Activated CD8-positive, alpha-beta memory T cell treated with anti-CD3 and anti-CD28 coated beads, Interleukin-2, amount 50 U/mL, for 4 hours (primary cell): ENCODE results near the gene HEPACAM.
A peak's percentile ranks its signal among the peaks of the same experiment; 100 is the strongest.

Source experiments
- DNase-seq: peaks from one replicate; pipeline ENCODE4 v3.0.0-alpha.2; 2020

HEPACAM gene

GRCh38 chr11:124880958-124881357 is 54.9 kb downstream of the HEPACAM start:
- no peak for DNase-seq

GRCh38 chr11:124880290-124880611 is 55.6 kb downstream of the HEPACAM start:
- DNase-seq, result no peak

GRCh38 chr11:124879493-124880289 is 56.2 kb downstream of the HEPACAM start:
- DNase-seq, result no peak

GRCh38 chr11:124878759-124879492 is 56.9 kb downstream of the HEPACAM start:
- no peak for DNase-seq

- DNase-seq, result no peak
Observed at GRCh38 chr11:124877910-124878758, 57.7 kb downstream of the HEPACAM start.

GRCh38 chr11:124877631-124877909 is 58.3 kb downstream of the HEPACAM start:
- DNase-seq, result no peak

- DNase-seq, result no peak
Observed at GRCh38 chr11:124876818-124877630, 58.8 kb downstream of the HEPACAM start.

- DNase-seq, result peak; percentile 78
Observed at GRCh38 chr11:124875943-124876817, 59.7 kb downstream of the HEPACAM start.

- no peak for DNase-seq
Observed at GRCh38 chr11:124875401-124875800, 60.4 kb downstream of the HEPACAM start.

GRCh38 chr11:124874571-124875255 is 61.1 kb downstream of the HEPACAM start:
- no peak for DNase-seq

GRCh38 chr11:124873951-124874350 is 61.9 kb downstream of the HEPACAM start:
- no peak for DNase-seq

- DNase-seq, result no peak
Observed at GRCh38 chr11:124872741-124873140, 63.1 kb downstream of the HEPACAM start.

- DNase-seq, result no peak
Observed at GRCh38 chr11:124872280-124872679, 63.6 kb downstream of the HEPACAM start.

GRCh38 chr11:124870430-124870829 is 65.4 kb downstream of the HEPACAM start:
- DNase-seq, result no peak

GRCh38 chr11:124869856-124870387 is 65.9 kb downstream of the HEPACAM start:
- DNase-seq, result no peak

GRCh38 chr11:124869331-124869730 is 66.5 kb downstream of the HEPACAM start:
- no peak for DNase-seq
